Measurements from ENCODE around the gene TMEM120A. TPM values are rescaled to one million over a fixed set of nuclear protein-coding genes. Genes with fewer than 3 reads are reported as not detected.

Gene TMEM120A
- total RNA-seq, 2 donors from 2014 or later = 39.4 to 44.7 TPM

DNA sequence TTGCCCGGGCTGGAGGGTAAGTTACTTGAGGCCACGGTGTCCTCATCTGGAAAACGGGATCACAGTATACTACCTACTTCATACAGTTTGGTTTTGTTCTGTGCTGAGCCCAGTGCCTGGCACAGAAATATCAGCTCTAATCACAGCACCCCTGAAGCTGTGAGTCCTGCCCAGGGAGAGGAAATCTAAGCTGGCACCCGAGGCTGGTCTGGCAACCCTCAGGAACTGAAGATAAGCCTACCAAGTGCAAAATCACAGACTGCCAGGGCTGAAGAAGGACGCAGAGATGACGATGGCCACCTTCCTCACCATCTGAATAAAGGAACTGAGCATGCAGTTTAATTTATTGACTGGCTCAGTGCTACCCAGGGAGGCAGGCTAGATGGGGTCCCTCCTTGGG lies 7.7 kb upstream of the TMEM120A start:
- Histone ChIP-seq H3K27me3 (replicated peaks; ENCODE audit: insufficient read depth) (no peaks in the 10 kb centered on the region), H3K36me3 (peaks cover 11% of the 10 kb centered on the region), H3K27ac (no peak overlapping the region), H3K4me1 (ENCODE audit: control insufficient read depth in 1 of 2, low read depth in 2 of 2) (no peaks in the 10 kb centered on the region), H3K4me3 (no peak overlapping the region), H3K9me3 (no peaks in the 10 kb centered on the region)
- ATAC-seq (ENCODE audit: insufficient number of reproducible peaks, low FRiP score, low read depth) (no peak), DNase-seq (ENCODE audit: low spot score) (no peak)
- TF ChIP-seq, protein P1, sequence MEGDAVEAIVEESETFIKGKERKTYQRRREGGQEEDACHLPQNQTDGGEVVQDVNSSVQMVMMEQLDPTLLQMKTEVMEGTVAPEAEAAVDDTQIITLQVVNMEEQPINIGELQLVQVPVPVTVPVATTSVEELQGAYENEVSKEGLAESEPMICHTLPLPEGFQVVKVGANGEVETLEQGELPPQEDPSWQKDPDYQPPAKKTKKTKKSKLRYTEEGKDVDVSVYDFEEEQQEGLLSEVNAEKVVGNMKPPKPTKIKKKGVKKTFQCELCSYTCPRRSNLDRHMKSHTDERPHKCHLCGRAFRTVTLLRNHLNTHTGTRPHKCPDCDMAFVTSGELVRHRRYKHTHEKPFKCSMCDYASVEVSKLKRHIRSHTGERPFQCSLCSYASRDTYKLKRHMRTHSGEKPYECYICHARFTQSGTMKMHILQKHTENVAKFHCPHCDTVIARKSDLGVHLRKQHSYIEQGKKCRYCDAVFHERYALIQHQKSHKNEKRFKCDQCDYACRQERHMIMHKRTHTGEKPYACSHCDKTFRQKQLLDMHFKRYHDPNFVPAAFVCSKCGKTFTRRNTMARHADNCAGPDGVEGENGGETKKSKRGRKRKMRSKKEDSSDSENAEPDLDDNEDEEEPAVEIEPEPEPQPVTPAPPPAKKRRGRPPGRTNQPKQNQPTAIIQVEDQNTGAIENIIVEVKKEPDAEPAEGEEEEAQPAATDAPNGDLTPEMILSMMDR (IDR thresholded peaks at IDR 0.05) = no peak

DNA sequence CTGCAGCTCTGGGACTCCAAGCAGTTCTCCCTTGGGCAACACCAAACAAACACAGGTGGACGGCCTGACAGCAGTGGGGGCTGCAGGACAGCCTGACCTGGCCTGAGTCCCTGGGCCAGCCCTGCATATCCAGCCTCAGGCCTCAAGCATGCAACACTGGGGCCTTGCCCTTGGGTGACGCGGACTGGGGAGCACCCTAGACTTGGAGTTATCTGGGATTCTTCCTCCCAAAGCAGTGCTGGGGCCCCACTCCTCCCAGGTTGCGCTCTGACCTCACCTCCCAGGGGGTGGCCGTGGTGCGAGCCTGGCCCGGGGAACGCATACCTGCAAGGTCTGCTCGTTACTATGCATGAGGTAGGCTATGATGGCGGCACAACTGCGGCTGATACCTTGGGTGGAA lies 6.2 kb upstream of the TMEM120A start:
- no peak overlapping the region for H3K27ac ChIP-seq
- H3K9me3 ChIP-seq = no peaks in the 10 kb centered on the region
- no peak for ATAC-seq (ENCODE audit: insufficient number of reproducible peaks, low FRiP score, low read depth)
- peaks cover 0 to under 1% of the 10 kb centered on the region in 2 donors for H3K4me1 ChIP-seq (ENCODE audit: control insufficient read depth in 1 of 2, low read depth in 2 of 2)
- peaks cover 11% of the 10 kb centered on the region for H3K36me3 ChIP-seq
- H3K27me3 ChIP-seq (replicated peaks; ENCODE audit: insufficient read depth) = no peaks in the 10 kb centered on the region
- H3K4me3 ChIP-seq = no peak overlapping the region
- no peak for DNase-seq (ENCODE audit: low spot score)
- TF ChIP-seq, protein P1 (IDR thresholded peaks at IDR 0.05) = no peak

DNA sequence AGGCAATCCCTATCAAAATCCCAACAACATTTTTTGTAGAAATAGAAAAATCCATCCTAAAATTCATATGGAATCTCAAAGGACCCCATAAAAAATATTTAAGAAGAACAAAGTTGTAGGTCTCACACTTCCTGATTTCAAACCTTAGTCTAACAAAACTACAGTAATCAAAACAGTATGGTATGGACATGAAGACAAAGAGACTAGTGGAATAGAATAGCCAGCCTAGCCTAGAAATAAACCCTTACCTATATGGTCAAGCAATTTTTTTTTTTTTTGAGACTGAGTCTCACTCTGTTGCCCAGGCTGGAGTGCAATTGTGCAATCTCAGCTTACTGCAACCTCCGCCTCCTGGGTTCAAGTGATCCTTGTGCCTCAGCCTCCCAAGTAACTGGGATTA lies 3.6 kb upstream of the TMEM120A start:
- Histone ChIP-seq H3K27ac (no peak overlapping the region), H3K4me3 (no peak overlapping the region), H3K4me1 (ENCODE audit: control insufficient read depth in 1 of 2, low read depth in 2 of 2) (peaks cover 10 to 14% of the 10 kb centered on the region in 2 donors), H3K27me3 (replicated peaks; ENCODE audit: insufficient read depth) (no peaks in the 10 kb centered on the region), H3K9me3 (no peaks in the 10 kb centered on the region), H3K36me3 (peaks cover 2% of the 10 kb centered on the region)
- ATAC-seq (ENCODE audit: insufficient number of reproducible peaks, low FRiP score, low read depth) (no peak), DNase-seq (ENCODE audit: low spot score) (no peak)
- TF ChIP-seq, protein P1 (IDR thresholded peaks at IDR 0.05) = no peak

DNA sequence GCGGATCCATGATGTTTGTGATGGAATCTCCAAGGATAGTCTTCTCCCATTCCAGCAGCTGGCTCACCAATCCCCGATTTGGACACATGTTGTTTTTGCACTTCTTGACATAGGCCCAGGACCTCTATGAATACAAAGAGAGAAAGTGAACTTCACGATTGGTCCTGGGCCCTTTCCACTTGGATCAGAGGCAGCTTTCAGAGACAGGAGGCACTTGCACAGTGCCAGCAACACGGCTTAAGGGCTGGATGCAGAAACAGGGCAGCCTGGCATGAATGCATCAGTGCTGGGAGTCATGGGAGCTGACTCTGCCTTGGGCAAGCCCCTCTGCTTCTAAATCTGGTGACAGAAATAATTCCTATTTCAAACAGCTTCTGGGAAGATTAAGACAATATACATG lies 2.1 kb upstream of the TMEM120A start:
- Histone ChIP-seq H3K4me3 (no peak overlapping the region), H3K4me1 (ENCODE audit: control insufficient read depth in 1 of 2, low read depth in 2 of 2) (peaks cover 12 to 29% of the 10 kb centered on the region in 2 donors), H3K36me3 (no peaks in the 10 kb centered on the region), H3K9me3 (no peaks in the 10 kb centered on the region), H3K27me3 (replicated peaks; ENCODE audit: insufficient read depth) (no peaks in the 10 kb centered on the region), H3K27ac (peak overlapping the region in 1 of 2 donors; percentile 100)
- no peak for DNase-seq (ENCODE audit: low spot score)
- TF ChIP-seq, protein P1 (IDR thresholded peaks at IDR 0.05) = no peak
- ATAC-seq (ENCODE audit: insufficient number of reproducible peaks, low FRiP score, low read depth) = no peak

DNA sequence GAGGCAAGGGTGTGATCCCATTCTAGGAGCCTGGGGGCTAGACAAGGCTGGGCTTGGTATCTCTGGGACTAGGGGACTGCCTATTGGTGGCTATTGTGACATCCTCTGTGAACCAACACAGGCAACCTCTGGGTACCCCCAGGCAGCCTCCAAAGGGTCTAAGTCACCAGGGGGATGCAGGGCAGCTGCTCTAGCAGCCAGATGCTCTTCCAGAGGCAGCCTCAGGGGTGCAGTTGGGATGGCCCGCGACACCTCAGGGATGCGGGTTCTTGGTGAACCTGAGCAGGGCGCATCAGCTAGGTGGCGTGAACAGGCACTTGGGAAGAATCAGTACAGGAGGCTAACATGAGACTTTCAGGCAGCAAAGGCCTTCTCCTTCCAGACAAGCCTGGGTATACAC lies 1.6 kb upstream of the TMEM120A start:
- ATAC-seq (ENCODE audit: insufficient number of reproducible peaks, low FRiP score, low read depth) (no peak), DNase-seq (ENCODE audit: low spot score) (no peak)
- Histone ChIP-seq H3K27ac (peak overlapping the region in 1 of 2 donors; percentile 100), H3K27me3 (replicated peaks; ENCODE audit: insufficient read depth) (no peaks in the 10 kb centered on the region), H3K9me3 (no peaks in the 10 kb centered on the region), H3K4me3 (no peak overlapping the region), H3K36me3 (no peaks in the 10 kb centered on the region), H3K4me1 (ENCODE audit: control insufficient read depth in 1 of 2, low read depth in 2 of 2) (peaks cover 12 to 31% of the 10 kb centered on the region in 2 donors)
- TF ChIP-seq, protein P1 (IDR thresholded peaks at IDR 0.05) = no peak

Measured in thoracic aorta (tissue), 2 donors.